ENCODE data around the gene TMEM232. TPM values are rescaled to one million over a fixed set of nuclear protein-coding genes. Genes with fewer than 3 reads are reported as not detected.
A peak's percentile ranks its signal among the peaks of the same experiment; 100 is the strongest.

The TMEM232 gene
- total RNA-seq, 1 donor = 1.4 TPM

DNA sequence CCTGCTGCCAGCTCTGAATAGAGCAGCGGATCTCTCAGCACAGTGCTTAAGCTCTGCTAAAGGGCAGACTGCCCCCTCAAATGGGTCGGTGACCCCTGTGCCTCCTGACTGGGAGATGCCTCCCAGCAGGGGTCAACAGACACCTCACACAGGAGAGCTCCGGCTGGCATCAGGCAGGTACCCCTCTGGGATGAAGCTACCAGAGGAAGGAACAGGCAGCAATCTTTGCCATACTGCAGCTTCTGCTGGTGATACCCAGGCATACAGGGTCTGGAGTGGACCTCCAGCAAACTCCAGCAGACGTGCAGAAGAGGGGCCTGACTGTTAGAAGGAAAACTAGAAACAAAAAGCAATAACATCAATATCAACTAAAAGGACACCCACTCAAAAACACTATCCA, 131.6 kb downstream of the TMEM232 start:
- H3K36me3 ChIP-seq (ENCODE audit: insufficient read depth, low read length) = no peaks in the 10 kb centered on the region
- no peaks in the 10 kb centered on the region for H3K79me2 ChIP-seq (ENCODE audit: insufficient read depth, low read length)
- no peaks in the 10 kb centered on the region for H4K20me1 ChIP-seq (ENCODE audit: insufficient read depth, low read length)
- no peaks in the 10 kb centered on the region for H3K4me1 ChIP-seq (ENCODE audit: insufficient read depth, low read length)
- H3K4me3 ChIP-seq (ENCODE audit: insufficient read depth, low read length) = no peak overlapping the region
- no peaks in the 10 kb centered on the region for H3K27me3 ChIP-seq (ENCODE audit: insufficient read depth, low read length)
- TF ChIP-seq, protein P1, sequence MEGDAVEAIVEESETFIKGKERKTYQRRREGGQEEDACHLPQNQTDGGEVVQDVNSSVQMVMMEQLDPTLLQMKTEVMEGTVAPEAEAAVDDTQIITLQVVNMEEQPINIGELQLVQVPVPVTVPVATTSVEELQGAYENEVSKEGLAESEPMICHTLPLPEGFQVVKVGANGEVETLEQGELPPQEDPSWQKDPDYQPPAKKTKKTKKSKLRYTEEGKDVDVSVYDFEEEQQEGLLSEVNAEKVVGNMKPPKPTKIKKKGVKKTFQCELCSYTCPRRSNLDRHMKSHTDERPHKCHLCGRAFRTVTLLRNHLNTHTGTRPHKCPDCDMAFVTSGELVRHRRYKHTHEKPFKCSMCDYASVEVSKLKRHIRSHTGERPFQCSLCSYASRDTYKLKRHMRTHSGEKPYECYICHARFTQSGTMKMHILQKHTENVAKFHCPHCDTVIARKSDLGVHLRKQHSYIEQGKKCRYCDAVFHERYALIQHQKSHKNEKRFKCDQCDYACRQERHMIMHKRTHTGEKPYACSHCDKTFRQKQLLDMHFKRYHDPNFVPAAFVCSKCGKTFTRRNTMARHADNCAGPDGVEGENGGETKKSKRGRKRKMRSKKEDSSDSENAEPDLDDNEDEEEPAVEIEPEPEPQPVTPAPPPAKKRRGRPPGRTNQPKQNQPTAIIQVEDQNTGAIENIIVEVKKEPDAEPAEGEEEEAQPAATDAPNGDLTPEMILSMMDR (IDR thresholded peaks at IDR 0.05; ENCODE audit: extremely low read depth, low read depth, low read length) = no peak
- H3K4me2 ChIP-seq (ENCODE audit: insufficient read depth, low read length) = no peak overlapping the region
- DNase-seq (ENCODE audit: insufficient read length, low spot score, missing footprints) = no peak
- H3K27ac ChIP-seq (ENCODE audit: low read depth, low read length) = no peak overlapping the region
- no peak overlapping the region for H2AFZ ChIP-seq (ENCODE audit: low read length)
- H3K9me3 ChIP-seq (ENCODE audit: low read depth, low read length) = no peaks in the 10 kb centered on the region

DNA sequence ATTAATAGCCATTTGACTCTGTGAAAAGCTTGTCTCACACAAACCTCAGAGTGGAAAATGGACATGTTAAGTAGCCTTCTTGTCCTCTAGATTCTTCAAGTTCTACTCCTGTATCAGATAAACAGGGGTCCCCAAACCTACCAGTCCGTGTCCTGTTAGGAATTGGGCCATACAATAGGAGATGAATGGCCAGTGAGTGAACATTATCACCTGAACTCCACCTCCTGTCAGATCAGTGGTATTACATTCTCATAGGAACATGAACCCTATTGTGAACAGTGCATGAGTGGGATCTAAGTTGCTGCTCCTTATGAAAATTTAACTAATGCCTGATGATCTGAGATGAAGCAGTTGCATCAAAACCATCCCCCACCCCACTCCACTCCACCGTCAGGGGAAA, 136.3 kb downstream of the TMEM232 start:
- H2AFZ ChIP-seq (ENCODE audit: low read length) = no peak overlapping the region
- TF ChIP-seq, protein P1 (IDR thresholded peaks at IDR 0.05; ENCODE audit: extremely low read depth, low read depth, low read length) = peak; percentile 29
- H3K27ac ChIP-seq (ENCODE audit: low read depth, low read length) = no peak overlapping the region
- H3K36me3 ChIP-seq (ENCODE audit: insufficient read depth, low read length) = no peaks in the 10 kb centered on the region
- no peaks in the 10 kb centered on the region for H4K20me1 ChIP-seq (ENCODE audit: insufficient read depth, low read length)
- no peak overlapping the region for H3K4me2 ChIP-seq (ENCODE audit: insufficient read depth, low read length)
- H3K9me3 ChIP-seq (ENCODE audit: low read depth, low read length) = no peaks in the 10 kb centered on the region
- DNase-seq (ENCODE audit: insufficient read length, low spot score, missing footprints) = no peak
- no peaks in the 10 kb centered on the region for H3K4me1 ChIP-seq (ENCODE audit: insufficient read depth, low read length)
- no peak overlapping the region for H3K4me3 ChIP-seq (ENCODE audit: insufficient read depth, low read length)
- H3K79me2 ChIP-seq (ENCODE audit: insufficient read depth, low read length) = no peaks in the 10 kb centered on the region
- no peaks in the 10 kb centered on the region for H3K27me3 ChIP-seq (ENCODE audit: insufficient read depth, low read length)

DNA sequence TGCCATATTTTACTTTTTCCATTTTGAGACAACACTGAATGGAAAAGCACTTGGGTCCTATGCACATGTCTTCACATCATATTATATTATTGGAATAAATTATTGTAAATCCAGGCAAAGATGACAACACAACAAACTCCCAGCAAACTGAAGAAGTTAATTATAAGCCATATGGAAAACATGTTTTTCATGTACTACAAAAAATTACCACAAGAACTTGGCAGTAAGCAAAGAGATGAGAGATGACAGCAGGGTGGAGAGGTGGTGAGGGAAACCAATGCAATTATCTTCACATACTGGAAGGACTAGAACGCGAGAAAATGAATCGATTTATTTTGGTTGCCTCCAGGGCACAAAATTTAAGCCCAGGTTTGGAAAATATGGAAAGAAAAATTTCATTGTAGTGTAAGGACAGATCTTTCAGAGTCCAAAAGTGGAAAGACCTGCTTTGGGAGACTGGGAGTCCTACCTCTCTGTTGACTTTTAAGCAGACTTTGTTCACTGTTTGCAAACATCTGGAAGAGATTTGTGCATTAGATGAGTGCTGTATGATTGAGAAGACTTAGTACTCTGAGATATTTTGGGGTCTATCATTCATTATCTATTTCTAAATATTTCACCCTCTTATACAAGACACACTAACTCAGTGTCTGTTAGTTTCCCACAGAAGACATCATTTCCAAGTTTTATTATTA, 138.0 kb downstream of the TMEM232 start:
- TF ChIP-seq, protein P1 (IDR thresholded peaks at IDR 0.05; ENCODE audit: extremely low read depth, low read depth, low read length) = no peak
- Histone ChIP-seq H3K9me3 (ENCODE audit: low read depth, low read length) (no peaks in the 10 kb centered on the region), H2AFZ (ENCODE audit: low read length) (no peak overlapping the region), H3K4me2 (ENCODE audit: insufficient read depth, low read length) (no peak overlapping the region), H3K36me3 (ENCODE audit: insufficient read depth, low read length) (no peaks in the 10 kb centered on the region), H4K20me1 (ENCODE audit: insufficient read depth, low read length) (no peaks in the 10 kb centered on the region), H3K4me1 (ENCODE audit: insufficient read depth, low read length) (no peaks in the 10 kb centered on the region), H3K27ac (ENCODE audit: low read depth, low read length) (no peak overlapping the region), H3K27me3 (ENCODE audit: insufficient read depth, low read length) (no peaks in the 10 kb centered on the region), H3K4me3 (ENCODE audit: insufficient read depth, low read length) (no peak overlapping the region), H3K79me2 (ENCODE audit: insufficient read depth, low read length) (no peaks in the 10 kb centered on the region)
- no peak for DNase-seq (ENCODE audit: insufficient read length, low spot score, missing footprints)

DNA sequence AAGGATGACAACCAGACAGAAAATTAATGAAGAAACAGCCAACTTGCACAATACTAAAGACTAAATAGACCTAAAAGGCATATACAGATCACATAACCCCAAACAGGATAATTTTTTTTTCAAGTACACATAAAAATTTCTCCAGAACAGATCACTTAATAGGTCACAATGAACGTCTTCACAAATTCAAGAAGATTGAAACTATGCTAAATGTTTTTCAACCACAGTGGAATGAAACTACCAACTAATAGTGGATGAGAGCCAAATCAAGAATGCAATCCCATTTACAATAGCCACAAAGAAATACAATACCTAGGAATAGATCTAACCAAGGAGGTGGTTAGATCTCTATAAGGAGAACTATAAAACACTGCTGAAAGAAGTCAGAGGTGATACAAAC, 145.8 kb downstream of the TMEM232 start:
- no peak for DNase-seq (ENCODE audit: insufficient read length, low spot score, missing footprints)
- no peak overlapping the region for H3K4me2 ChIP-seq (ENCODE audit: insufficient read depth, low read length)
- no peak overlapping the region for H3K4me3 ChIP-seq (ENCODE audit: insufficient read depth, low read length)
- H3K27ac ChIP-seq (ENCODE audit: low read depth, low read length) = no peak overlapping the region
- TF ChIP-seq, protein P1 (IDR thresholded peaks at IDR 0.05; ENCODE audit: extremely low read depth, low read depth, low read length) = no peak
- H4K20me1 ChIP-seq (ENCODE audit: insufficient read depth, low read length) = no peaks in the 10 kb centered on the region
- no peaks in the 10 kb centered on the region for H3K4me1 ChIP-seq (ENCODE audit: insufficient read depth, low read length)
- H3K36me3 ChIP-seq (ENCODE audit: insufficient read depth, low read length) = no peaks in the 10 kb centered on the region
- H2AFZ ChIP-seq (ENCODE audit: low read length) = no peak overlapping the region
- H3K27me3 ChIP-seq (ENCODE audit: insufficient read depth, low read length) = no peaks in the 10 kb centered on the region
- H3K9me3 ChIP-seq (ENCODE audit: low read depth, low read length) = no peaks in the 10 kb centered on the region
- H3K79me2 ChIP-seq (ENCODE audit: insufficient read depth, low read length) = no peaks in the 10 kb centered on the region

Measured in osteoblast (primary cell).